ENCODE measurements around the gene HBB.
"Not testable (repeated sequence)": the region's sequence is repeated elsewhere in the genome, so short reads cannot be mapped to it uniquely, and the experiment has no call there.

DNA sequence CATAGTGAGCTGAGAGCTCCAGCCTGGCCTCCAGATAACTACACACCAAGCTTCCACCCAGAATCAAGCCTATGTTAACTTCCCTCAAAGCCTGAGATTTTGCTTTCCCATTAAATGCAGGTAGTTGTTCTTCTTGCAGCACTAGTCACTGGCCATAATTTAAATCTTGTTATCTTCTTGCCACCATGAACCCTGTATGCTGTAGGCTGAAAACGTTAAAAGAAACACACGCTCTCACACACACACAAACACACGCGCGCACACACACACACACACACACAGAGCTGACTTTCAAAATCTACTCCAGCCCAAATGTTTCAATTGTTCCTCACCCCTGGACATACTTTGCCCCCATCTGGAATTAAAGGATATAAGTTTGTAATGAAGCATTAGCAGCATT is 26.6 kb upstream of the HBB start:
- TF ChIP-seq, protein P1, sequence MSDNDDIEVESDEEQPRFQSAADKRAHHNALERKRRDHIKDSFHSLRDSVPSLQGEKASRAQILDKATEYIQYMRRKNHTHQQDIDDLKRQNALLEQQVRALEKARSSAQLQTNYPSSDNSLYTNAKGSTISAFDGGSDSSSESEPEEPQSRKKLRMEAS (IDR thresholded peaks at IDR 0.05; ENCODE audit: insufficient read depth, insufficient read length): not testable (repeated sequence)
- TF ChIP-seq, protein P2, sequence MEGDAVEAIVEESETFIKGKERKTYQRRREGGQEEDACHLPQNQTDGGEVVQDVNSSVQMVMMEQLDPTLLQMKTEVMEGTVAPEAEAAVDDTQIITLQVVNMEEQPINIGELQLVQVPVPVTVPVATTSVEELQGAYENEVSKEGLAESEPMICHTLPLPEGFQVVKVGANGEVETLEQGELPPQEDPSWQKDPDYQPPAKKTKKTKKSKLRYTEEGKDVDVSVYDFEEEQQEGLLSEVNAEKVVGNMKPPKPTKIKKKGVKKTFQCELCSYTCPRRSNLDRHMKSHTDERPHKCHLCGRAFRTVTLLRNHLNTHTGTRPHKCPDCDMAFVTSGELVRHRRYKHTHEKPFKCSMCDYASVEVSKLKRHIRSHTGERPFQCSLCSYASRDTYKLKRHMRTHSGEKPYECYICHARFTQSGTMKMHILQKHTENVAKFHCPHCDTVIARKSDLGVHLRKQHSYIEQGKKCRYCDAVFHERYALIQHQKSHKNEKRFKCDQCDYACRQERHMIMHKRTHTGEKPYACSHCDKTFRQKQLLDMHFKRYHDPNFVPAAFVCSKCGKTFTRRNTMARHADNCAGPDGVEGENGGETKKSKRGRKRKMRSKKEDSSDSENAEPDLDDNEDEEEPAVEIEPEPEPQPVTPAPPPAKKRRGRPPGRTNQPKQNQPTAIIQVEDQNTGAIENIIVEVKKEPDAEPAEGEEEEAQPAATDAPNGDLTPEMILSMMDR (IDR thresholded peaks at IDR 0.05; ENCODE audit: extremely low read depth in 1 of 2, insufficient read depth in 1 of 2, low read depth in 1 of 2, low read length in 2 of 2): not testable (repeated sequence)
- TF ChIP-seq POLR2A (IDR thresholded peaks at IDR 0.05; ENCODE audit: low read depth, low read length); JUN (IDR thresholded peaks at IDR 0.05; ENCODE audit: borderline replicate concordance, insufficient read depth, insufficient read length, low read depth); EZH2 (IDR thresholded peaks at IDR 0.05; ENCODE audit: borderline replicate concordance, low read depth, low read length, severe bottlenecking); MYC (IDR thresholded peaks at IDR 0.05; ENCODE audit: low read depth, low read length); POLR2AphosphoS5 (IDR thresholded peaks at IDR 0.05; ENCODE audit: insufficient read depth, low read depth, low read length): not testable (repeated sequence)
